Jurkat, Clone E6-1 (cell line): Measurements from ENCODE around the gene PTOV1.

Experiments used
- DNase-seq: peaks from one replicate; pipeline ENCODE4 v3.0.0-alpha.2; 2011; ENCODE audit warnings: low read depth, low spot score
- H3K4me3 ChIP-seq: 2 replicates; pipeline ENCODE4 v1.5.1; 2011; ENCODE audit warnings: mild to moderate bottlenecking, low read length, control low read depth, moderate library complexity

Gene PTOV1

GRCh38 chr19:49838885-49839588 is 11.9 kb upstream of the PTOV1 start:
- no peak for DNase-seq
- H3K4me3 ChIP-seq = no peak overlapping the region

- DNase-seq = no peak
Measured at GRCh38 chr19:49839713-49840112, 11.2 kb upstream of the PTOV1 start.

GRCh38 chr19:49840321-49840720 is 10.6 kb upstream of the PTOV1 start:
- no peak for DNase-seq
- H3K4me3 ChIP-seq = no peak overlapping the region

More at GRCh38 chr19:49839713-49840112, 11.2 kb upstream of the PTOV1 start:
- H3K4me3 ChIP-seq = no peak overlapping the region

GRCh38 chr19:49840736-49841249 is 10.2 kb upstream of the PTOV1 start:
- DNase-seq = no peak
- no peak overlapping the region for H3K4me3 ChIP-seq

GRCh38 chr19:49843265-49843664 is 7.7 kb upstream of the PTOV1 start:
- H3K4me3 ChIP-seq = no peak overlapping the region
- DNase-seq = no peak

- no peak overlapping the region for H3K4me3 ChIP-seq
- no peak for DNase-seq
Measured at GRCh38 chr19:49844138-49845095, 6.5 kb upstream of the PTOV1 start.

DNA sequence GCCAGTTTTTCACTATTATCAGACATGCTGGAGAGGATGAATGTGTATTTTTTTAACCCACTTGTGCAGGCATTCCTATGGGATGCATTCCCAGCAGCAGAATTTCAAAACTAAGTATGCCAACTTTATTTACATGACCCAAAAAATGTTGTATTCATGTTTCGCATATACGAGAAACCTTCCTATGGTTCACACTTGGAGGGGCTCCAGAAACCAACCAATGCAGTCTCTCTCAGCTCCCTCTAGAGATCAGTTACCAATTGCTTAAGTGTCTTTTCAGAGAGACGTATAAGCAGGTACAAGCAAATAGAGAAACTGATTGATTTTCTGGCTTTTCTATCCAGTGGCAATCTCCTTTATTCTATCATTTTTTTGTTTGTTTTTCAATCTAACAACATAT is 5.5 kb upstream of the PTOV1 start:
- H3K4me3 ChIP-seq = no peak overlapping the region
- DNase-seq = no peak

- no peak overlapping the region for H3K4me3 ChIP-seq
- DNase-seq = no peak
Measured at GRCh38 chr19:49846408-49846807, 4.6 kb upstream of the PTOV1 start.

- no peak for DNase-seq
- H3K4me3 ChIP-seq = no peak overlapping the region
Measured at GRCh38 chr19:49847731-49848696, 2.9 kb upstream of the PTOV1 start.

- DNase-seq = no peak
Measured at GRCh38 chr19:49848938-49849337, 2.0 kb upstream of the PTOV1 start.

GRCh38 chr19:49849433-49850220 is 1.3 kb upstream of the PTOV1 start:
- peak overlapping the region; percentile 79 for H3K4me3 ChIP-seq
- no peak for DNase-seq

More at GRCh38 chr19:49848938-49849337, 2.0 kb upstream of the PTOV1 start:
- no peak overlapping the region for H3K4me3 ChIP-seq

DNA sequence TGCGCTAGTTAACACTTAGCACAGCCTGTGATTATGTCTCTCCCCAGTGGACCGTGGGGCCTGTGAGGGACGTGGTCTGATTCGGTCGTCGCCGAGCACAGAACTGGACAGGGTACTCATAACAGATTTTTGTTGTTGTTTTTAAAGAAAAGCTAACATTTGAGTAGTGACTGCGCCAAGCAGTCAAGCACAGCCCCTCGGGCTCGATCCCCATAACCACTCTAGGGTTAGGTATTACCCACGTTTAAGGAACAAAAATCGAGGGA is 805 bp upstream of the PTOV1 start:
- DNase-seq = no peak
- peak overlapping the region; percentile 79 for H3K4me3 ChIP-seq

GRCh38 chr19:49851456-49852259 is 699 bp downstream of the PTOV1 start:
- H3K4me3 ChIP-seq = peak overlapping the region; percentile 79
- DNase-seq = no peak

DNA sequence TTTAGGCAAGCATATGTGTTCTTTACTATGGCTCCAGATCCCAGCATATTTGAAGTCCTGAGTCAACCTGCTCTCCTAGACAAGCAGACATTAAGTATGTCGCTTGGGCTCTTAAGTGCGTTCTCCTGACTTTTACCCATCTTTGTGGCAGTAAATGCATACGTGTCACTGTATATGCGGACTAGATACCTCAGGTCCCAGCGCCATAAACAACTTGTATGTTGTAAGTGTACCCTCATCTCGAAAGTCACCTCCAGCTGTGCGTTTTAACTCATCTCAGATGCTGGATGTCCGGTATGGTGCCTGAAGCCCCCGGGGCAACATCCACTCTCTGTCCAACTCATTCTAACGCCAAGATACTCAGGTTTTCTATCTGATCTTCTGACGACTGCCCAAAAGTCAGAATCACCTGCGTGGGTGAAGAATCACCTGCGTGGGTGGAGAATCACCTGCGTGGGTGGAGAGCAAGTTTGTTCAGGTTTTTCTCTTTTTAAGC is 1.7 kb downstream of the PTOV1 start:
- peak overlapping the region; percentile 79 for H3K4me3 ChIP-seq
- DNase-seq = no peak

DNA sequence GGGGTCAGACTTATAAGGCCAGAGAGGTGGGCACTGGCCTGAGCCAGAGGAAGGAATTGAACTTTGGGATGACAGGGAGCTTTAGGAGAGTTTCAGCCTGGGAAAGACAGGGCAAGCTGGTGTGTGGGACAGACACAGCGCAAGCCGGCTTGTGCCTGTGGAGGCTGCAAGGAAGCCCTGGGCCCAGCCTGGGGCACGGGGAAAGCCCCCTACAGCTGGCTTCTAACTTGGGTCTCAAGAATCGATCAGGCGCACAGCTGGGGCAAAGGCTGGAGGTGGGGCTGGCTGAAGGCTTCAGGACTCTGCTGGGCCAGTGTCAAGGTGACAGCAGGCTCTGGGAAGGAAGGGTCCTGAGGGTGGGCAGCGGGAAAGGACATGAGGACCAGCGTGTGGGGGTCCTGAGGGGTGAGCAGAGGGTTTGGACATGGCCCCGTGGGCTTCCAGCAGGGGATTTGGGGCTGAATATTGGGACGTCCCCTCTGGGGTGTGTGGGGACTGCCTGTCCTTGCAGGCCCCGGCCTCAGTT is 3.0 kb downstream of the PTOV1 start:
- H3K4me3 ChIP-seq = no peak overlapping the region
- no peak for DNase-seq

DNA sequence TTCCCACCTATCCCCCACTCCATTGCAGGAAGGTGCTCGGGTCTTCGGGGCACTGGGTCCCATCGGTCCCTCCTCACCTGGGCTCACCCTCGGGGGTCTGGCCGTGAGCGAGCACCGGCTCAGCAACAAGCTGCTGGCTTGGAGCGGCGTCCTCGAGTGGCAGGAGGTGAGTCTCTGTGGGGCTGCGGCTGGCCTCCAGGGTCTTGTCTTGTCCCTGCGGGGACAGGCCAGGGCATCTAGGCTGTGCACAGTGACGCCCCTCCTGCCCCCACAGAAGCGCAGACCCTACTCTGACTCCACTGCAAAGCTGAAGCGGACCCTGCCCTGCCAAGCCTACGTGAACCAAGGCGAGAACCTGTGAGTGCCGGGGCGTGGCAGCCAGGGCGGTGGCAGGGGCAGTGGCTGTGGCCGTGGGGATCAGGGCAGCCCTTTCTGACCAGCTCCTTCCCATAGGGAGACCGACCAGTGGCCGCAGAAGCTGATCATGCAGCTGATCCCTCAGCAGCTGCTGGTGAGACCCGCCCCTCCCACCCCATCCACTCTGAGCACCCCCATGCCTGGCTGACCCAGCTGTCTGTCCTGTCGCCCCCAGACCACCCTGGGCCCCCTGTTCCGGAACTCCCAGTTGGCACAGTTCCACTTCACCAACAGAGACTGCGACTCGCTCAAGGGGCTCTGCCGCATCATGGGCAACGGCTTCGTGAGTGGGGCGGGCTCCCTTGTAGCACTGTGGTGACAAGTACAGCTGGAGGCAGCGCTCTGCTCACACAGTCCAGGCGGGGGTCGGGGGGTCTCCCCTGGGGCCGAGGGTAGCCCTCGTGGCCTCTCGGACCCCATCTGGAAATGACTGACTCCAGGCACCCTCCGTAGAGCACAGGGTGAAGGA is 3.7 kb downstream of the PTOV1 start:
- H3K4me3 ChIP-seq = no peak overlapping the region

More for the DNA sequence above, 3.7 kb downstream of the PTOV1 start:
- no peak for DNase-seq
